Stimulated activated CD4-positive, alpha-beta T cell treated with anti-CD3 and anti-CD28 coated beads, Interleukin-1b, Interleukin-23, amount 100 ng/mL, for 48 hours (primary cell): Measurements from ENCODE around the gene MNT.
A peak's percentile ranks its signal among the peaks of the same experiment; 100 is the strongest.

Source experiments
- DNase-seq: peaks from one replicate; pipeline ENCODE4 v3.0.0-alpha.2; 2020

Gene MNT

GRCh38 chr17:2394775-2395201 lies 6.1 kb downstream of the MNT start:
- DNase-seq: no peak

- no peak for DNase-seq
Measured at GRCh38 chr17:2393954-2394749, 6.7 kb downstream of the MNT start.

DNA sequence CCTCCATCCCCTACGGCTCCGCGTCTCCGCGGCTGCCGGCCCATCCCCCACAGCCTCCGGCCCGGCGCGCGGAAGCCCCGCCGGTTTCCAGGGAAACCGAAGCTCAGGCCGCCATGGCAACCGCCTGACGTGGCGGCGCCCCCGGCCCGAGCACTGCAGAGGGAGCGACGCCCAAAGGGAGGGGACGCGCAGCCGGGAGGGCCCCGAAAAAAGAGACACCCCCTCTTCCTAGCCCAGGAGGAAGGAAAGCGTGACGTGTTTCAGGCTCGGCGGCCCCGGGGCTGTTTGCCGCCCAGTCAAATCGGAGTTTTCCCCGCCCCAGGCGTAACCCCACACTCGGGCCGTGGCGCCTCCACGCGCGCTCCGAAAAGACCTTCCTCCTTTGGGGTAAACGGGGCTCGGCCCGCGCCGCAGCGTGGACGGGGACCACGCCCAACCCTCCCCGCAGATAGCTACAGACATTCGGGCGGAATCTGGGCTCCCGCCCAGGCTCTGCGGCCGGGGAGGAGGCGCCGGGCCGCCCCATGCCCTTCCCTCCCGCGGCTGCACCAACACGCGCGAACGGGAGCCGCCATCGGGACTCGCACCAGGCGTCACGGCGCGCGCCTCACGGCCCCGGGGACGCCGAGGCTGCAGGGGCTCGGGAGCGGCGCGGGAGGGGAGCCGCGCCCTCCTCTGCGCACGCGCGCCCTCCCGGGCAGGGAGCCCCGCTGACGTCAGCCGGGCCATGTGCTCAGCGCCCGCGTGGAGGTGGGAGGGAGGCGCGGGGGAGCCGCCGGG lies 7.5 kb downstream of the MNT start:
- peak; percentile 91 for DNase-seq

DNA sequence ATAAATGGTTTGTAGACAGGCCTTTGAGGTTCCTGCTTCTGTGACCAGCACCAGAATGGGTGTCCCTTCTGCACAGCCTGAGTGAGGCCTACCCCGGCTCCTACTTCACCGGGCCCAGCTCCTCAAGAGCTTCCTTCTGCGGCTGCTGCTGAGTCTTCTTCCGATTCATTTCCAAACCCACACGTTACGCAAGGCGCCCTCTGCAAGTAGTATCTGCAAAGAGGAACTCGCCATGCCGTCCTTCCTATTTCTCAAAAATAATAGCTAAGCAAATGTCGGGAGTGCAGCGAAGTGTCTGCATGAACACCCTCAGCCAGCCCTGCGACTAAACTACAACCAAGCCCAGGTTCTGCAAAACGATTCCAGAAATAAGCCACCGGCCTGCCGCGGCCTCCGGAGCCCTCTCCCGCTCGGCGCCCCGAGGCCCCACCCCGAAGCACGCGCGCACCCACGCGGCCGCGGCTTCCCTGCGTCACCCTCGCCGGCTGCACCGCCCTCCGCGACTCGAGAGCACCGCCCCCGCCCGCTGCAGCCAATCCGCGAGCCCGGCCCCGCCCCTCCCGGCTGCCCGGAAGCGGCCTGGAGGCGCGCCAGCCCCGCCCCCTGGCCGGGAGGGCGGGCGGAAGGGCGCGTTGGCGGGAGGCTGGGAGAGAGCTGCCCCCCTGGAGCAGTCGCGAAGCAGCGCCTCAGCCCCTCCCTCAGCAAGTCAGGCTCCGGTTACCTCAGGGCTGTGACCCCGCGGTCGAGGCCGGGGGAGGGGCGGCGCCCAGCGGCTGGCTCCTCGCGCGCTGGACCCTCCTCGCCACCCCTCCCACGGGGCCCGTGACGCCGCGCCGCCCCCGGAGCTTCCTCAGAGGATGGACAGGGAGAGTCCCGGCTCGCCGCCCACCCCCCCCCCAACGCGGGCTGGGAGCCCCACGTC lies 8.3 kb downstream of the MNT start:
- peak; percentile 98 for DNase-seq

DNA sequence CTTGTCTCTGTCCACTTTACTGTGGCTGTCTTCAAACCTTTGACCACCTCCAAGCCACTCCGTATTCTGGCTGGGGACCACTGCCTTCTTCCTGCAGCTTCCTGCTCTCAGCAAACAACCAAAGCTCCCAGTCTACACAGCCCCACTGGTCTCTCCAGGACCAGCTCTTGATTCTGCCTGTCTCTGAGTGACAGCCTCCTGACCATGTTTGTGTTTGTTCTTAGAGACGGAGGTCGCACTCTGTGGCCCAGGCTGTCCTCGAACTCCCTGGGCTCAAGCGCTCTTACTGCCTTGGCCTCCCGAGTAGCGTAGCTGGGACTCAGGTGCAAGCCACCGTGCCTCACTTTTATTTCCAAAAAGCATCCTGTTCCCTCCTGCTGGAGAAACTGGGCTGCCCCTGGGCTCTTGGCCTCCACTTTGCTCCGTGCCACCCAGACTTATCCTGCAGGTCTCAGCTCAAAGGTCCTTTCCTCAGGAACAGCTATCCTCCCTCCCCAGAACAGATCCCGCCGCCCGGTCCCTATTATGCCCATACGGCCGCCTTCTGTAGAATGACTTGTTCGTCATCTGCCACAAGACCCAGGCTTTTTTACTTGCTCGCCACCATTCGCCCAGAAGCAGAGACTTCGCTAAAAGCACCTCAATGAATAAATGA lies 9.1 kb downstream of the MNT start:
- no peak for DNase-seq

DNA sequence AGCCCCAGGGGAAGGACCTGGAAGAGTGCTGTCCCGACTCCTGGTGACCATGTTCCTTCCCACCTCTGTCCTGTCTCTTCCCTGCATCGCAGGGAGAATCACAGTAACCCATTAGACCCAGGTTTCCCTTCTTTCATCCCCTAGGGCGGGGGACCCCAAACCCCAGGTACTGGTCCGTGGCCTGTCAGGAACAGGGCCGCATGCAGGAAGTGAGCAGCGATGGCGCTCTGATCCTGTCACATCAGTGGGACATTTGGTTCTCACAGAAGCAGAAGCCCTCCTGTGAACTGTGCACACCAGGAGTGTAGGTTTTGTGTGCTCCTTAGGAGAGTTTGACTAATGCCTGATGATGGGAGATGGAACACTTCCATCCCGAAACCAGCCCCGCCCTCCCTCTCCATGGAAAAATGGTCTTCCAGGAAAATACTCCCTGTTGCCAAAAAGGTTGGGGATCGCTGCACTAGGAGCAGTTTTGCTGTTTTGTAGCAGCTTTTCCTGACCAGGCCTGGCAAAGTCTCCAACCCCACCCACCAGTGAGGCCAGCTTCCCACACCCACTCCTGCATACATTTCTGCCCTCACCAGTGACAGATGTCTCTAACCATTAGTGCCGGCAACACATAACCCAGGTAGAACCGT lies 10.5 kb downstream of the MNT start:
- DNase-seq: no peak

DNA sequence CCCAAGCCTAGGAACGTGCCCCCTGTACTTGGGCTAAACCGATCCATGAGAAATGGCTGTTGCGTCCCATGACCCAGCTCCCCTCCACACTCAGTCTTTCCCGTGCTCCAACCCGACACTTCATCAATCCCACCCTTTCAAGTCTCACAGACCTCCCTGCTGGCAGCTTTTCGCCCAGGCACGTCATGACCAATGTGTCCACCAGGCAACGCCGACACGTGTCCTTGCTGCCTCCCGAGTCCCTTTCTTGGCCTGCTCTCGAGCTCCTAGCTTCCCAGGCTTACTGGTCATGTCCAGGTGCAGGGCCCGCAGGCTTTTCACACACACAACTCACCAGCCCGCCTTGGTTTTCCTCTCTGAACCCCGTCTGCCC lies 12.2 kb downstream of the MNT start:
- no peak for DNase-seq

DNA sequence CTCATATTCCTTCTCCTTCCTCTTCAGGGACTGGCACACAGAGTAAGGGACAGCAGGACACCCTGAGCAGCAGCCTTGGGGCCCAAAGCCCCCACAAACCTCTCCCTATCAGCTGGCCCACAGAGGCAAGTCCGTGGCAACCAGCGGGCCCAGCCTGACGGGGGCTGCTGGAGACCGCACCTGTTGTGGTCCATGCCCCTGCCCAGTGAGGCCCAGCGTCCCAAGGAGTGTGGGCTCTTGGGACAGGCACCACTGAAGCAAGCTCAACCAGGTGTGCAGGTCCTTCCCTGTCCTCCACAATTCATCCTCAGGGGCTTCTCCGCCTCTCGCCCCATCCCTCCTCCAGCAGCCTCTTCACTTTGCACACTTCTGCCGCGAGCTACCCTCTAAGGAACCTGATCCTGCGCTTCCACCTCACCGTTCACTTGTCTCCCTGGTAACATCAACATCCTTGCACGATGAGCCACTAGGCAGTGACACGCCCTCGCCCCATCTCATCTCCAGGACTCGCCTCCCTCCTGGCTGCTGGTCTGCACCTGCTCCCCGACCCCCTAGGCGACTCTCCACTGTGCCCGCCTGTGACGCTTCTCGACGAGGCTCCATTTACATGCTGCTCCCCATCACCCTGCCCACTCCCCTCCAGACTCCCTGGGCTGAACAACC lies 12.7 kb downstream of the MNT start:
- no peak for DNase-seq

DNA sequence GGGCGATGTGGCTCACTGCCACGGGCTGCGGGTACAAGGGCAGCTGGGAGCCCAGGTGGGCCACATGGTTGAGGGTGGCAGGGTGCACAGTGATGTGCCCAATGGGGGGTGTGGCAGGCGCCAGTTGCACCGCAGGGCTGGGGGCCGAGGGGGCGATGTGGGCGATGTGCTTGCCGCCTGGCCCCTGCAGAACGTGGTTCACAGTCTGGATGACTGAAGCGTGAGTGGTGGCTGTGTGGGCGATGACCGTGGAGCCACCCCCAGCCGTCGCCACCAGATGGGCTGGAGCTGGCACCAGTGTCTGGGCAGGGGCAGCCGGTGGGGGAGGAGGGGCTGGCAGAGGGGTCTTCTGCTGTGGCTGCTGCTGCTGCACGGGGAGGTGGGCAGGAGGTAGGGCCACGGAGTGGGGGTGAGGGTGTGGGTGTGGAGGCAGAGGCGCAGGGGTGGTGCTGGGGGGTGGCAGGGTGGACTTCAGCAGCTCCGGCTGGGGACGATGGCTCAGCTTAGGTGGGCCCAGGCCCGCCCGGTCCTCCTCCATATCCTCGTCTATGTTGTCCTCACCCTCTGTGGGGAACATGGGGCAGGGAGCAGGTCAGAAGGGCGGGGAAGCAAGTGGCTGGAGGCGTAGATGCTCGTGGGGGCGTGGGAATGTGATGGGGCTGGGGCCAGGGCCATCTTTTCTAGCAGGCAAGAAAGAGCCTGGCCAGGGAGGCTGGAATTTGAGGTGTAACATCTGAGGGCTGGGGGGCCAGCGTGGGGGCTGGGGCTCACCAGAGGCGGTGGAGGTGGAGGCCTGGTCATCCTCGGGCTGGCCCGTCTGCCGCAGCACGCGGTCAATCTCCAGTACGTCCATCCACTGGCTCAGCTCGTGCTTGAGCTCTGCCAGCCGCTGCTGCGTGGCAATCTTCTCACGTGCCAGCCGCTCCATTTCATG lies 13.5 kb downstream of the MNT start:
- no peak for DNase-seq

- no peak for DNase-seq
Measured at GRCh38 chr17:2386400-2387085, 14.3 kb downstream of the MNT start.

- DNase-seq: no peak
Measured at GRCh38 chr17:2385240-2386210, 15.3 kb downstream of the MNT start.

DNA sequence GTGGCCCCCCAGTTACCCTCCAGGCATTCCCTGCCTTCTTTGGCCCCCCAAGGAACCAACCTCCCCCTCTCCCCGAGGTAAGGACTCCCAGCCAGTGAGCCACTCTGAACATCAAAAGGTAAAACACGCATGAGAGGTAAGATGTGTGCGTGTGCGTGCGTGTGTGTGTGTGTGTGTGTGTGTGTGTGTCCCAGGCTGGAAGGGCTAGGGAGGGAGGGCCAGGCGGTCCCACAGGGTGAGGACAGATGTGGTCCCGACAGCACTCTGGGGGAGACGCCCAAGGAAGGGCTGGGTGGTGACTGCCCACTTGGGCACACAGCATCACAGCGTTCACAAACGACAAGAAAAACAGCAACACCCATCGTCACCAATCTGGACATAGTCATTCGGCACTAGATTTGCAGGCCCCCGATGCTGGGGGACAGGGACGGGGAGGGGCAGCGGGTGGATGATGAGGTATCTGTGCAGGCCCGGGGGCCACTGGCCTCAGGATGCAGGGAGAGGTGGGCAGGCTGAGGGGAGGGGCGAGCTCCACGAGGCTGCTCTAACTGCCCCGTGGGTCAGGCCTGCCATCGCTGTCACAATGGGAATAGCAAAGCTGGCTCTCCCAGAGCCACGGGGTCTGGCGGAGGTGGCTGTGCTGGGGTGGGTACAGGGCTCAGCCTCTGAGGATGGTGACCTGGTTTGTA lies 16.3 kb downstream of the MNT start:
- no peak for DNase-seq

DNA sequence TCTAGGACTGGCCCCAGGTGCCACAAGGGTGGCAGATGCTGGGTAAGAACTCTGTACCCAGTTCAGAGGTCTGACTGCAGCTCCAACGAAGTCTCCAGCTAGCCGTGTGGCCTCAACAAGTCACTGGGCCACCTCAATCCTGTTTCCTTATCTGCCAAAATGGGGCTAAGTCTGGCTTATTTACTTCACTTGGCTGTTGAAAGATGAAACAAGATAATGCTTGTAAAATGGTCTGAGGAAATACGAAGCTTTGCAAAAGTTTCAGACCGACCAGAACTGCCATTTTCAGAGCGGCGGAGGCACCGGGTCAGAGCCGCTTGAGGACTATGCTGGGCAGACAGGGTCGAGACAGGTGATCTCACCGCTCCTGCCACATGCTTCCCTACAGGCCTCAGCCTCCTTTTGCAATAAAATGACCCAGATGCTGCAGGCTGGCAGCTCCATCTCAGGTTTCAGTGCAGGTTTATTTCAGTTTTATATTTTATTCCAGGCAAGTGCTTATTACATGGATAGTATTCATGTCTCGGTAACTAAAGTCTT lies 17.2 kb downstream of the MNT start:
- no peak for DNase-seq

- DNase-seq: no peak
Measured at GRCh38 chr17:2380950-2381649, 19.8 kb downstream of the MNT start.

- DNase-seq: no peak
Measured at GRCh38 chr17:2380226-2380922, 20.5 kb downstream of the MNT start.

- no peak for DNase-seq
Measured at GRCh38 chr17:2379489-2380225, 21.2 kb downstream of the MNT start.
